Colonic mucosa (tissue), 4 donors: ENCODE data around the gene ANKRD23. TPM values are rescaled to one million over a fixed set of nuclear protein-coding genes. Genes with fewer than 3 reads are reported as not detected.

Experiments
- DNase-seq: peaks from one replicate; pipeline ENCODE4 v3.0.0-alpha.2; 2020
- H3K27ac ChIP-seq: fragments of 200-600 bp; one replicate; pipeline ENCODE4 v1.8.0; 2021
- H3K27me3 ChIP-seq: fragments of 200-600 bp; one replicate; pipeline ENCODE4 v1.8.0; 2021
- H3K36me3 ChIP-seq: fragments of 200-600 bp; one replicate; pipeline ENCODE4 v1.8.0; 2021
- H3K4me1 ChIP-seq: fragments of 200-600 bp; one replicate; pipeline ENCODE4 v1.8.0; 2021; ENCODE audit warnings: mild to moderate bottlenecking
- H3K4me3 ChIP-seq: fragments of 200-600 bp; one replicate; pipeline ENCODE4 v1.8.0; 2021
- H3K9ac ChIP-seq, 2 donors: one replicate each; pipeline ENCODE4 v1.7.0; 2013; ENCODE audit warnings: control low read depth in 2 of 2, low read depth in 2 of 2, low read length in 2 of 2
- H3K9me3 ChIP-seq: fragments of 200-600 bp; one replicate; pipeline ENCODE4 v1.8.0; 2021
- CTCF ChIP-seq: fragments of 200-600 bp; IDR thresholded peaks from one replicate; pipeline ENCODE4 v1.8.0; 2022; ENCODE audit warnings: antibody characterized with exemption, mild to moderate bottlenecking
- intact Hi-C: fragments of 100-400 bp; cut with DNase I; formaldehyde crosslinking; loops from one replicate; pipeline ENCODE4 v1.14.1; 2022
- microRNA-seq: library from miRNA; unstranded; fragments of <30 nt; microRNA quantifications from one replicate; pipeline ENCODE4, GENCODE V29; 2019
- total RNA-seq, 2 donors: library from RNA; stranded (reverse); fragmentation: NEBNext Ultra II Directional in 1 of 2; extraction: Animal tissue kit (Norgen Biotek cat#: 25700) in 1 of 2; gene quantifications; one replicate each; pipeline ENCODE4 v1.2.1, GENCODE V29; 2021
- donor health status: healthy.
- donor health status: DM: no; HTN: no; CAD: no.
- donor health status: DM: no; HTN: no; CAD: no.

Gene ANKRD23
- total RNA-seq, 2 donors from 2014 or later, result 1.4 to 4.1 TPM

GRCh38 chr2:96795076-96795475 lies 48.7 kb downstream of the ANKRD23 start:
- intact Hi-C loops, result no loop called here
- H3K36me3 ChIP-seq, result no peaks in the 10 kb centered on the region
- no peaks in the 10 kb centered on the region for H3K4me1 ChIP-seq
- TF ChIP-seq CTCF, result no peak
- H3K4me3 ChIP-seq, result no peak overlapping the region
- DNase-seq, result no peak
- H3K9me3 ChIP-seq, result no peaks in the 10 kb centered on the region
- no peak overlapping the region for H3K27ac ChIP-seq
- no peak overlapping the region for H3K9ac ChIP-seq
- H3K27me3 ChIP-seq, result no peaks in the 10 kb centered on the region

GRCh38 chr2:96792772-96793749 lies 50.8 kb downstream of the ANKRD23 start:
- H3K27me3 ChIP-seq, result no peaks in the 10 kb centered on the region
- no peaks in the 10 kb centered on the region for H3K36me3 ChIP-seq
- intact Hi-C loops, result no loop called here
- H3K4me3 ChIP-seq, result no peak overlapping the region
- H3K9ac ChIP-seq, result no peak overlapping the region
- H3K27ac ChIP-seq, result no peak overlapping the region
- TF ChIP-seq CTCF, result no peak
- DNase-seq, result no peak
- H3K4me1 ChIP-seq, result no peaks in the 10 kb centered on the region
- H3K9me3 ChIP-seq, result no peaks in the 10 kb centered on the region

- H3K4me1 ChIP-seq, result peaks cover 20% of the 10 kb centered on the region
These were observed 54.6 kb downstream of the ANKRD23 start for GRCh38 chr2:96789245-96789617.

GRCh38 chr2:96788442-96789244 lies 55.2 kb downstream of the ANKRD23 start:
- no peaks in the 10 kb centered on the region for H3K36me3 ChIP-seq
- peaks cover 20% of the 10 kb centered on the region for H3K4me1 ChIP-seq
- peak overlapping the region; percentile 51 to 92 for H3K9ac ChIP-seq
- H3K9me3 ChIP-seq, result no peaks in the 10 kb centered on the region
- no peak for TF ChIP-seq CTCF
- H3K27ac ChIP-seq, result peak overlapping the region; percentile 90
- intact Hi-C loops, result no loop called here
- DNase-seq, result peak; percentile 91
- peak overlapping the region; percentile 9 for H3K4me3 ChIP-seq
- H3K27me3 ChIP-seq, result no peaks in the 10 kb centered on the region

More at GRCh38 chr2:96789245-96789617, 54.6 kb downstream of the ANKRD23 start:
- Histone ChIP-seq H3K9ac (peak overlapping the region in 1 of 2 donors; percentile 92), H3K27ac (peak overlapping the region; percentile 90), H3K9me3 (no peaks in the 10 kb centered on the region), H3K27me3 (no peaks in the 10 kb centered on the region), H3K36me3 (no peaks in the 10 kb centered on the region), H3K4me3 (peak overlapping the region; percentile 9)
- intact Hi-C loops, result no loop called here
- no peak for TF ChIP-seq CTCF
- DNase-seq, result no peak

Small RNA genes within 50 kb of the gene (microRNA-seq; reads per million reads assigned to microRNA genes)
- gene MIR3127, result 27.6 reads per million, percentile 33 among the genes with 10 or more reads in this experiment

Other genes starting within 250 kb of the ANKRD23 start
- gene KANSL3, start 205.7 kb downstream of the ANKRD23 start, total RNA-seq, result 10 to 100 TPM; 33.6 to 36.5 TPM
- not detected for gene FER1L5, start 201.3 kb downstream of the ANKRD23 start, total RNA-seq
- 10 to 100 TPM; 13.5 to 24.7 TPM for gene LMAN2L, start 104.0 kb downstream of the ANKRD23 start, total RNA-seq
- gene CNNM4, start 83.1 kb downstream of the ANKRD23 start, total RNA-seq, result 100 to 1,000 TPM in 1 of 2 donors, 10 to 100 TPM in 1; 80.4 to 190 TPM
- 10 to 100 TPM; 24.4 to 33.0 TPM for gene CNNM3, start 27.8 kb downstream of the ANKRD23 start, total RNA-seq
- 10 to 100 TPM; 12.4 to 18.7 TPM for gene ANKRD39, start 14.0 kb upstream of the ANKRD23 start, total RNA-seq
- gene SEMA4C, start 26.1 kb upstream of the ANKRD23 start, total RNA-seq, result 10 to 100 TPM; 13.0 to 17.2 TPM
- gene FAM178B, start 142.6 kb upstream of the ANKRD23 start, total RNA-seq, result under 1 TPM in 1 of 2 donors, not detected in 1; 0.84 TPM